ENCODE measurements around the gene TMPRSS12. TPM values are rescaled to one million over a fixed set of nuclear protein-coding genes. Genes with fewer than 3 reads are reported as not detected.
A peak's percentile ranks its signal among the peaks of the same experiment; 100 is the strongest.
"Not testable (repeated sequence)": the region's sequence is repeated elsewhere in the genome, so short reads cannot be mapped to it uniquely, and the experiment has no call there.

TMPRSS12 gene
- total RNA-seq, 1 donor = not detected

DNA sequence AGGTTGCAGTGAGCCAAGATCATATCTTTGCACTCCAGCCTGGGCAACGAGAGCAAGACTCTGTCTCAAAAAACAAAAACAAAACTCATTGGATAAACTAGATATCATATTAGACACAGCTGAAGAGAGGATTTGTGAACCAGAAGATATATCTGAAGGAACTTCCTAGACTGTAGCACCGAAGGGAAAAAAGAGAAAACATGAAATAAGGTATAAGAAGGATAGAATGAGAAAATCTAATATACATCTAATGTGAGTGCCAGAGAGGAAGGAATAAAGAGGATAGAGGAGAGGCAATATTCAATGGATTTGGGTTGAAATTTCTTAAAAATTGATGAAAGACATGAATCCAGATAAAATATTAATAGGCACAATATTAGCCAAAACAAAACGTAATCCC is 22.5 kb downstream of the TMPRSS12 start:
- no peaks in the 10 kb centered on the region for H3K36me3 ChIP-seq (ENCODE audit: insufficient read depth, low read length)
- no peak overlapping the region for H3K27ac ChIP-seq (ENCODE audit: low read depth, low read length)
- TF ChIP-seq, protein P1, sequence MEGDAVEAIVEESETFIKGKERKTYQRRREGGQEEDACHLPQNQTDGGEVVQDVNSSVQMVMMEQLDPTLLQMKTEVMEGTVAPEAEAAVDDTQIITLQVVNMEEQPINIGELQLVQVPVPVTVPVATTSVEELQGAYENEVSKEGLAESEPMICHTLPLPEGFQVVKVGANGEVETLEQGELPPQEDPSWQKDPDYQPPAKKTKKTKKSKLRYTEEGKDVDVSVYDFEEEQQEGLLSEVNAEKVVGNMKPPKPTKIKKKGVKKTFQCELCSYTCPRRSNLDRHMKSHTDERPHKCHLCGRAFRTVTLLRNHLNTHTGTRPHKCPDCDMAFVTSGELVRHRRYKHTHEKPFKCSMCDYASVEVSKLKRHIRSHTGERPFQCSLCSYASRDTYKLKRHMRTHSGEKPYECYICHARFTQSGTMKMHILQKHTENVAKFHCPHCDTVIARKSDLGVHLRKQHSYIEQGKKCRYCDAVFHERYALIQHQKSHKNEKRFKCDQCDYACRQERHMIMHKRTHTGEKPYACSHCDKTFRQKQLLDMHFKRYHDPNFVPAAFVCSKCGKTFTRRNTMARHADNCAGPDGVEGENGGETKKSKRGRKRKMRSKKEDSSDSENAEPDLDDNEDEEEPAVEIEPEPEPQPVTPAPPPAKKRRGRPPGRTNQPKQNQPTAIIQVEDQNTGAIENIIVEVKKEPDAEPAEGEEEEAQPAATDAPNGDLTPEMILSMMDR (IDR thresholded peaks at IDR 0.05; ENCODE audit: extremely low read depth, low read depth, low read length) = no peak
- no peaks in the 10 kb centered on the region for H3K4me1 ChIP-seq (ENCODE audit: insufficient read depth, low read length)
- no peaks in the 10 kb centered on the region for H3K27me3 ChIP-seq (ENCODE audit: insufficient read depth, low read length)
- no peak overlapping the region for H3K4me2 ChIP-seq (ENCODE audit: insufficient read depth, low read length)
- no peaks in the 10 kb centered on the region for H3K79me2 ChIP-seq (ENCODE audit: insufficient read depth, low read length)
- no peak overlapping the region for H3K4me3 ChIP-seq (ENCODE audit: insufficient read depth, low read length)
- H2AFZ ChIP-seq (ENCODE audit: low read length) = no peak overlapping the region
- peaks cover 4% of the 10 kb centered on the region for H3K9me3 ChIP-seq (ENCODE audit: low read depth, low read length)
- H4K20me1 ChIP-seq (ENCODE audit: insufficient read depth, low read length) = no peaks in the 10 kb centered on the region
- DNase-seq (ENCODE audit: insufficient read length, low spot score, missing footprints) = no peak

DNA sequence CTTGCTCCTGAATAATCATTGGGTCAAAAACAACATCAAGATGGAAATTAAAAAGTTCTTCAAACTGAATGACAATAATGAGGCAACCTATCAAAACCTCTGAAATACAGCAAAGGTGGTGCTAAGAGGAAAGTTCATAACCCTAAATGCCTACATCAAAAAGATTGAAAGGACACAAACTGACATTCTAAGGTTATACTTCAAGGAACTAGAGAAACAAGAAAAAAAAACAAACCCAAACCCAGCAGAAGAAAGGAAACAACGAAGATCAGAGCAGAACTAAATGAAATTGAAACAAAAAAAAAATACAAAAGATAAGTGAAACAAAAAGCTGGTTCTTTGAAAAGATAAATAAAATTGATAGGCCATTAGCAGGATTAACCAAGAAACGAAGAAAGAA is 26.2 kb downstream of the TMPRSS12 start:
- H3K27ac ChIP-seq (ENCODE audit: low read depth, low read length); H3K27me3 ChIP-seq (ENCODE audit: insufficient read depth, low read length); H3K79me2 ChIP-seq (ENCODE audit: insufficient read depth, low read length); H3K4me2 ChIP-seq (ENCODE audit: insufficient read depth, low read length); H3K36me3 ChIP-seq (ENCODE audit: insufficient read depth, low read length); H2AFZ ChIP-seq (ENCODE audit: low read length); H4K20me1 ChIP-seq (ENCODE audit: insufficient read depth, low read length); DNase-seq (ENCODE audit: insufficient read length, low spot score, missing footprints); H3K4me1 ChIP-seq (ENCODE audit: insufficient read depth, low read length); H3K4me3 ChIP-seq (ENCODE audit: insufficient read depth, low read length); H3K9me3 ChIP-seq (ENCODE audit: low read depth, low read length): not testable (repeated sequence)

- Histone ChIP-seq H4K20me1 (ENCODE audit: insufficient read depth, low read length) (no peaks in the 10 kb centered on the region), H3K4me3 (ENCODE audit: insufficient read depth, low read length) (no peak overlapping the region), H2AFZ (ENCODE audit: low read length) (no peak overlapping the region), H3K36me3 (ENCODE audit: insufficient read depth, low read length) (no peaks in the 10 kb centered on the region), H3K27me3 (ENCODE audit: insufficient read depth, low read length) (no peaks in the 10 kb centered on the region), H3K4me1 (ENCODE audit: insufficient read depth, low read length) (no peaks in the 10 kb centered on the region), H3K27ac (ENCODE audit: low read depth, low read length) (no peak overlapping the region), H3K4me2 (ENCODE audit: insufficient read depth, low read length) (no peak overlapping the region), H3K9me3 (ENCODE audit: low read depth, low read length) (no peaks in the 10 kb centered on the region), H3K79me2 (ENCODE audit: insufficient read depth, low read length) (no peaks in the 10 kb centered on the region)
- no peak for DNase-seq (ENCODE audit: insufficient read length, low spot score, missing footprints)
- TF ChIP-seq, protein P1 (IDR thresholded peaks at IDR 0.05; ENCODE audit: extremely low read depth, low read depth, low read length) = no peak
These were observed 39.8 kb downstream of the TMPRSS12 start for GRCh38 chr12:50882563-50882962.

DNA sequence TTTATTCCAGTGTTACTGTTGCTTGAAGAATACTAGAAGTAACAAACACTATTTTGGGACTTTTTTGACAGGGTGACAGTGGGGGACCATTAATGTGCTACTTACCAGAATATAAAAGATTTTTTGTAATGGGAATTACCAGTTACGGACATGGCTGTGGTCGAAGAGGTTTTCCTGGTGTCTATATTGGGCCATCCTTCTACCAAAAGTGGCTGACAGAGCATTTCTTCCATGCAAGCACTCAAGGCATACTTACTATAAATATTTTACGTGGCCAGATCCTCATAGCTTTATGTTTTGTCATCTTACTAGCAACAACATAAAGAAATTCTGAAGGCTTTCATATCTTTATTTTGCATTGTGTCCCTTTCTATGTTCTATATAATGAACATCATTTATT is 44.5 kb downstream of the TMPRSS12 start:
- Histone ChIP-seq H4K20me1 (ENCODE audit: insufficient read depth, low read length) (no peaks in the 10 kb centered on the region), H3K4me3 (ENCODE audit: insufficient read depth, low read length) (no peak overlapping the region)

More for the DNA sequence above, 44.5 kb downstream of the TMPRSS12 start:
- Histone ChIP-seq H3K4me1 (ENCODE audit: insufficient read depth, low read length) (no peaks in the 10 kb centered on the region), H3K27ac (ENCODE audit: low read depth, low read length) (no peak overlapping the region), H3K27me3 (ENCODE audit: insufficient read depth, low read length) (no peaks in the 10 kb centered on the region), H3K9me3 (ENCODE audit: low read depth, low read length) (no peaks in the 10 kb centered on the region), H3K79me2 (ENCODE audit: insufficient read depth, low read length) (no peaks in the 10 kb centered on the region), H2AFZ (ENCODE audit: low read length) (peak overlapping the region; percentile 67), H3K36me3 (ENCODE audit: insufficient read depth, low read length) (no peaks in the 10 kb centered on the region), H3K4me2 (ENCODE audit: insufficient read depth, low read length) (no peak overlapping the region)
- DNase-seq (ENCODE audit: insufficient read length, low spot score, missing footprints) = no peak
- TF ChIP-seq, protein P1 (IDR thresholded peaks at IDR 0.05; ENCODE audit: extremely low read depth, low read depth, low read length) = no peak

Measured in osteoblast (primary cell).